K562 (cell line): ENCODE measurements around the gene LRCH1. TPM values are rescaled to one million over a fixed set of nuclear protein-coding genes. Genes with fewer than 3 reads are reported as not detected.

ENCODE experiments used
- ATAC-seq: fragments of 200-7000 bp; cut with Tn5 transposase; 3 replicates; pipeline ENCODE4 v1.9.1; 2020; ENCODE audit warnings: moderate library complexity
- BruUV-seq: library from RNA; stranded (reverse); fragments of 400-500 nt; replicated peaks from 2 replicates; lab custom pipeline; 2021; lab: Mats Ljungman, UMichigan
- CTCF ChIA-PET: fragments of 300-600 bp; formaldehyde crosslinking; extraction: SDS; loops from one replicate; lab custom pipeline; 2021; ENCODE audit warnings: low intra/inter-chr PET ratio; lab: Yijun Ruan, JAX
- POLR2A ChIA-PET: fragments of 300-600, 350-650 bp; sonication (Branson Sonifier 250); formaldehyde crosslinking; extraction: SDS; loops from one replicate; lab custom pipeline; 2021; ENCODE audit warnings: antibody characterized with exemption, inconsistent platforms; lab: Yijun Ruan, JAX
- DNase-seq, 4 experiments: peaks; one replicate each; pipeline versions ENCODE4 v3.0.0 to v3.0.0-alpha.2; 2011 to 2018; ENCODE audit warnings: low spot score in 3 of 4, mixed read lengths in 3 of 4; ENCODE audit errors: extremely low read depth in 1 of 4
- FAIRE-seq: peaks from 2 replicates; lab custom pipeline; 2011; peaks lifted over from hg19 to GRCh38; lab: Jason Lieb, UNC
- H2AFZ ChIP-seq: 2 replicates; pipeline ENCODE4 v1.6.0; 2011; ENCODE audit warnings: low read depth, low read length, control low read depth, inconsistent platforms
- H3K27ac ChIP-seq: fragments of 200-600 bp; 3 replicates; pipeline ENCODE4 v1.8.0; 2011; ENCODE audit warnings: low read depth, mild to moderate bottlenecking, control low read depth, inconsistent platforms, low read length, moderate library complexity, mixed read lengths; ENCODE audit errors: extremely low read depth
- H3K27me3 ChIP-seq, 2 experiments: fragments of 300-600 bp in 1 of 2; 2 replicates in 1 of 2; 3 replicates in 1 of 2; pipeline versions ENCODE4 v1.6.0 to v1.8.0; 2011; ENCODE audit warnings: inconsistent platforms in 2 of 2, low read length in 2 of 2, mild to moderate bottlenecking in 1 of 2, mixed read lengths in 1 of 2, moderate library complexity in 1 of 2; ENCODE audit not compliant: control insufficient read depth in 2 of 2, insufficient read depth in 2 of 2
- H3K36me3 ChIP-seq: fragments of 300-600 bp; 3 replicates; pipeline ENCODE4 v1.8.0; 2011; ENCODE audit warnings: mild to moderate bottlenecking, low read length, inconsistent platforms; ENCODE audit not compliant: control insufficient read depth, insufficient read depth
- H3K4me1 ChIP-seq, 2 experiments: fragments of 200-600 bp in 1 of 2; replicated peaks in 1 of 2; 2 replicates in 1 of 2; 3 replicates in 1 of 2; pipeline versions ENCODE4 v1.5.1 to v1.8.0; 2011; ENCODE audit warnings: inconsistent platforms in 2 of 2, low read length in 2 of 2, mild to moderate bottlenecking in 1 of 2, mixed read lengths in 1 of 2, moderate library complexity in 1 of 2; ENCODE audit not compliant: control insufficient read depth in 2 of 2, insufficient read depth in 2 of 2
- H3K4me2 ChIP-seq: 2 replicates; pipeline ENCODE4 v1.6.1; 2011; ENCODE audit warnings: low read length, control low read depth, inconsistent platforms, mixed read lengths; ENCODE audit not compliant: insufficient read depth
- H3K4me3 ChIP-seq: fragments of 200-600 bp; sonication (generic), shearing (Covaris generic); 2 replicates; pipeline ENCODE4 v1.5.1; 2016; ENCODE audit warnings: control low read depth, inconsistent platforms
- H3K79me2 ChIP-seq: fragments of 200-600 bp; 3 replicates; pipeline ENCODE4 v1.8.0; 2011; ENCODE audit warnings: low read length, inconsistent platforms; ENCODE audit not compliant: control insufficient read depth, insufficient read depth
- H3K9ac ChIP-seq, 2 experiments: 2 replicates each; pipeline versions ENCODE4 v1.6.0 to v1.6.1; 2011; ENCODE audit warnings: low read depth in 2 of 2, low read length in 2 of 2, control low read depth in 1 of 2, inconsistent platforms in 1 of 2, mild to moderate bottlenecking in 1 of 2, mixed read lengths in 1 of 2; ENCODE audit not compliant: insufficient read depth in 1 of 2
- H3K9me1 ChIP-seq: one replicate; pipeline ENCODE4 v1.6.0; 2011; ENCODE audit warnings: inconsistent platforms, mild to moderate bottlenecking, low read length, moderate library complexity; ENCODE audit not compliant: control insufficient read depth, insufficient read depth
- H3K9me3 ChIP-seq: replicated peaks from 2 replicates; pipeline ENCODE4 v1.5.1; 2011; ENCODE audit warnings: low read depth, low read length, inconsistent platforms; ENCODE audit not compliant: control insufficient read depth, insufficient read depth
- H4K20me1 ChIP-seq: replicated peaks from 2 replicates; pipeline ENCODE4 v1.6.1; 2011; ENCODE audit warnings: low read length, inconsistent platforms, mixed read lengths; ENCODE audit not compliant: control insufficient read depth, insufficient read depth
- CTBP1 ChIP-seq: fragments of 450-650 bp; IDR thresholded peaks from 2 replicates; pipeline ENCODE4 v1.6.1; 2016; ENCODE audit warnings: borderline replicate concordance
- DNMT1 ChIP-seq: fragments of 450-650 bp; IDR thresholded peaks from 2 replicates; pipeline ENCODE4 v1.6.1; 2016; ENCODE audit warnings: antibody characterized with exemption, mild to moderate bottlenecking
- GTF2E2 ChIP-seq: fragments of 200-800 bp; sonication (Bioruptor generic); IDR thresholded peaks from 2 replicates; pipeline ENCODE4 v1.6.1; 2016; ENCODE audit warnings: missing genetic modification characterization, missing compliant biosample characterization
- HDAC8 ChIP-seq: fragments of 450-650 bp; IDR thresholded peaks from 2 replicates; pipeline ENCODE4 v1.6.1; 2016; ENCODE audit warnings: mild to moderate bottlenecking, missing genetic modification characterization, moderate library complexity, missing compliant biosample characterization
- HLTF ChIP-seq: fragments of 450-650 bp; IDR thresholded peaks from 2 replicates; pipeline ENCODE4 v1.6.1; 2016
- HMG20A ChIP-seq: fragments of 450-650 bp; formaldehyde crosslinking; conservative IDR thresholded peaks from 2 replicates; pipeline ENCODE4 v1.4.0; 2020; ENCODE audit warnings: mild to moderate bottlenecking, mixed read lengths
- MCM5 ChIP-seq: fragments of 450-650 bp; IDR thresholded peaks from 2 replicates; pipeline ENCODE4 v1.6.1; 2016; ENCODE audit warnings: low read depth
- POLR2B ChIP-seq: fragments of 450-650 bp; IDR thresholded peaks from 2 replicates; pipeline ENCODE4 v1.6.1; 2018; ENCODE audit warnings: low read depth; ENCODE audit not compliant: partially characterized antibody
- YY1 ChIP-seq, 3 experiments: IDR thresholded peaks; 2 replicates each; pipeline ENCODE4 v1.6.1; 2011; ENCODE audit warnings: low read length in 2 of 3, mild to moderate bottlenecking in 2 of 3, moderate library complexity in 2 of 3, borderline replicate concordance in 1 of 3, control low read depth in 1 of 3, low read depth in 1 of 3; ENCODE audit not compliant: insufficient read depth in 3 of 3, insufficient replicate concordance in 2 of 3, control insufficient read depth in 1 of 3, insufficient read length in 1 of 3; ENCODE audit errors: extremely low read depth in 1 of 3
- ZBTB8A ChIP-seq: fragments of 450-650 bp; IDR thresholded peaks from 2 replicates; pipeline ENCODE4 v1.6.1; 2018; ENCODE audit warnings: mild to moderate bottlenecking, moderate library complexity; ENCODE audit not compliant: partially characterized antibody
- ZFX ChIP-seq: sonication (generic); formaldehyde crosslinking; IDR thresholded peaks from 2 replicates; pipeline ENCODE4 v1.8.0; 2022; ENCODE audit warnings: mild to moderate bottlenecking, missing genetic modification reagents, moderate library complexity
- ZNF584 ChIP-seq: fragments of 200-800 bp; sonication (Bioruptor generic); IDR thresholded peaks from 2 replicates; pipeline ENCODE4 v1.6.1; 2016; ENCODE audit warnings: low read depth, mild to moderate bottlenecking, missing genetic modification characterization, missing compliant biosample characterization
- in situ Hi-C: fragments of 300-500 bp; cut with MboI; formaldehyde crosslinking; loops from 4 replicates; pipeline ENCODE4 v1.15.0; 2018; ENCODE audit warnings: inconsistent platforms, mixed read lengths
- intact Hi-C: fragments of 100-400 bp; cut with micrococcal nuclease; formaldehyde crosslinking; loops from 2 replicates; pipeline ENCODE4 v1.14.2; 2022
- polyA plus RNA-seq, 8 experiments: library from polyadenylated mRNA; depleted of rRNA in 4 of 8; stranded (reverse) in 5 of 8; unstranded in 3 of 8; fragments of >200 nt; fragmentation: Nextera tagmentation in 2 of 8; fragmentation: Illumina TruSeq in 1 of 8; extraction: Ambion mirVana in 2 of 8; extraction: Trizol in 1 of 8; gene quantifications; 2 replicates each; pipeline versions ENCODE4 v1.2.1 to v1.2.3, GENCODE V29; 2011 to 2014; ENCODE audit warnings: inconsistent platforms in 1 of 8, missing spikeins in 1 of 8
- total RNA-seq, 7 experiments: library from RNA; depleted of rRNA in 6 of 7; stranded (reverse); fragments of >200 nt in 6 of 7; fragmentation: Illumina TruSeq in 2 of 7; extraction: Trizol in 2 of 7; gene quantifications; 2 replicates each; pipeline versions ENCODE4 v1.2.1 to v1.2.3, GENCODE V29; 2011 to 2021; ENCODE audit warnings: low replicate concordance in 1 of 7
- TF ChIP-seq, protein P1 (sequence below): fragments of 450-650 bp; IDR thresholded peaks from 2 replicates; pipeline ENCODE4 v1.6.1; 2018; ENCODE audit not compliant: partially characterized antibody
- TF ChIP-seq, protein P2 (sequence below): fragments of 200-400 bp; formaldehyde crosslinking; IDR thresholded peaks from 2 replicates; pipeline ENCODE4 v1.6.1; 2017; ENCODE audit warnings: mild to moderate bottlenecking, low read depth, low read length, moderate library complexity
- TF ChIP-seq, protein P3 (sequence below): fragments of 250-450 bp; sonication (Bioruptor Pico); IDR thresholded peaks from 2 replicates; pipeline ENCODE4 v1.8.0; 2021; ENCODE audit warnings: moderate library complexity, mild to moderate bottlenecking, inconsistent platforms
- TF ChIP-seq, protein P4 (sequence below): fragments of 250-450 bp; sonication (Bioruptor Pico); IDR thresholded peaks from 2 replicates; pipeline ENCODE4 v1.8.0; 2021; ENCODE audit warnings: moderate library complexity, mild to moderate bottlenecking, inconsistent platforms

LRCH1 gene
- total and polyA plus RNA-seq, 9 of the 15 experiments (the other 6 are each of a cell fraction or from before 2014, with no cell fraction given): 1.1 to 6.8 (median 3.7) TPM

DNA sequence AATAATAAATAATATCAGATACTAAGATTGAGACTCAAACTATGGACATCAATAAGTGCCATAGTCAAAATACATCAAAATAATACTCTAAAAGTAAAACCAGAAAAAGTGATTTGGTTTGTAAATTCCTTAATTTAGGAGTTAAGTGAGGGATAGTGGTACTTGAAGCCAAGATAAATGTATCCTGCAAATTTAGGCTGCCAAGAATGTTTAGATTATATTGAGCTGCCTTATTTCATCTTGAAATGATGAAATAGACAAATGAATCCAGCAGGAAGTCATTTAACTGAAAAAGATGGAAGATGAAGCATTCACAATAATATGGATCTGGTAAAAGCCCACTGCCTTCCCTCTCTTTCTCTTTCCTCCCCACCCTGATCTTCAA lies 112.3 kb downstream of the LRCH1 start:
- intact Hi-C loops (no loop called here), in situ Hi-C loops (no loop called here)
- Histone ChIP-seq H3K9ac (no peak overlapping the region), H3K27ac (no peak overlapping the region), H3K9me1 (no peaks in the 10 kb centered on the region), H3K9me3 (no peaks in the 10 kb centered on the region), H3K4me1 (no peaks in the 10 kb centered on the region), H3K36me3 (no peaks in the 10 kb centered on the region), H3K79me2 (no peaks in the 10 kb centered on the region), H3K4me3 (no peak overlapping the region), H4K20me1 (no peaks in the 10 kb centered on the region), H3K4me2 (no peak overlapping the region), H2AFZ (no peak overlapping the region), H3K27me3 (no peaks in the 10 kb centered on the region)
- ATAC-seq: no peak
- FAIRE-seq: no peak
- BruUV-seq: no TSS peak
- ChIA-PET CTCF (no interaction called here), POLR2A (no interaction called here)
- DNase-seq: no peak
- TF ChIP-seq ZNF584 (CRISPR knock-in tag) (no peak), POLR2B (no peak), YY1 (IDR thresholded peaks at IDR 0.05; ENCODE audit: borderline replicate concordance in 1 of 3, control insufficient read depth in 1 of 3, extremely low read depth in 1 of 3, insufficient read depth in 3 of 3, insufficient read length in 1 of 3, insufficient replicate concordance in 2 of 3, low read depth in 1 of 3, low read length in 2 of 3) (no peak), HLTF (no peak), CTBP1 (no peak), DNMT1 (no peak), GTF2E2 (tag) (no peak), HMG20A (CRISPR knock-in tag) (no peak), MCM5 (no peak), ZFX (no peak), HDAC8 (no peak), ZBTB8A (no peak)
- TF ChIP-seq, protein P1, sequence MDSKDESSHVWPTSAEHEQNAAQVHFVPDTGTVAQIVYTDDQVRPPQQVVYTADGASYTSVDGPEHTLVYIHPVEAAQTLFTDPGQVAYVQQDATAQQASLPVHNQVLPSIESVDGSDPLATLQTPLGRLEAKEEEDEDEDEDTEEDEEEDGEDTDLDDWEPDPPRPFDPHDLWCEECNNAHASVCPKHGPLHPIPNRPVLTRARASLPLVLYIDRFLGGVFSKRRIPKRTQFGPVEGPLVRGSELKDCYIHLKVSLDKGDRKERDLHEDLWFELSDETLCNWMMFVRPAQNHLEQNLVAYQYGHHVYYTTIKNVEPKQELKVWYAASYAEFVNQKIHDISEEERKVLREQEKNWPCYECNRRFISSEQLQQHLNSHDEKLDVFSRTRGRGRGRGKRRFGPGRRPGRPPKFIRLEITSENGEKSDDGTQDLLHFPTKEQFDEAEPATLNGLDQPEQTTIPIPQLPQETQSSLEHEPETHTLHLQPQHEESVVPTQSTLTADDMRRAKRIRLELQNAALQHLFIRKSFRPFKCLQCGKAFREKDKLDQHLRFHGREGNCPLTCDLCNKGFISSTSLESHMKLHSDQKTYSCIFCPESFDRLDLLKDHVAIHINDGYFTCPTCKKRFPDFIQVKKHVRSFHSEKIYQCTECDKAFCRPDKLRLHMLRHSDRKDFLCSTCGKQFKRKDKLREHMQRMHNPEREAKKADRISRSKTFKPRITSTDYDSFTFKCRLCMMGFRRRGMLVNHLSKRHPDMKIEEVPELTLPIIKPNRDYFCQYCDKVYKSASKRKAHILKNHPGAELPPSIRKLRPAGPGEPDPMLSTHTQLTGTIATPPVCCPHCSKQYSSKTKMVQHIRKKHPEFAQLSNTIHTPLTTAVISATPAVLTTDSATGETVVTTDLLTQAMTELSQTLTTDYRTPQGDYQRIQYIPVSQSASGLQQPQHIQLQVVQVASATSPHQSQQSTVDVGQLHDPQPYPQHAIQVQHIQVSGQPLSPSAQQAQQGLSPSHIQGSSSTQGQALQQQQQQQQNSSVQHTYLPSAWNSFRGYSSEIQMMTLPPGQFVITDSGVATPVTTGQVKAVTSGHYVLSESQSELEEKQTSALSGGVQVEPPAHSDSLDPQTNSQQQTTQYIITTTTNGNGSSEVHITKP: no peak
- TF ChIP-seq, protein P2, sequence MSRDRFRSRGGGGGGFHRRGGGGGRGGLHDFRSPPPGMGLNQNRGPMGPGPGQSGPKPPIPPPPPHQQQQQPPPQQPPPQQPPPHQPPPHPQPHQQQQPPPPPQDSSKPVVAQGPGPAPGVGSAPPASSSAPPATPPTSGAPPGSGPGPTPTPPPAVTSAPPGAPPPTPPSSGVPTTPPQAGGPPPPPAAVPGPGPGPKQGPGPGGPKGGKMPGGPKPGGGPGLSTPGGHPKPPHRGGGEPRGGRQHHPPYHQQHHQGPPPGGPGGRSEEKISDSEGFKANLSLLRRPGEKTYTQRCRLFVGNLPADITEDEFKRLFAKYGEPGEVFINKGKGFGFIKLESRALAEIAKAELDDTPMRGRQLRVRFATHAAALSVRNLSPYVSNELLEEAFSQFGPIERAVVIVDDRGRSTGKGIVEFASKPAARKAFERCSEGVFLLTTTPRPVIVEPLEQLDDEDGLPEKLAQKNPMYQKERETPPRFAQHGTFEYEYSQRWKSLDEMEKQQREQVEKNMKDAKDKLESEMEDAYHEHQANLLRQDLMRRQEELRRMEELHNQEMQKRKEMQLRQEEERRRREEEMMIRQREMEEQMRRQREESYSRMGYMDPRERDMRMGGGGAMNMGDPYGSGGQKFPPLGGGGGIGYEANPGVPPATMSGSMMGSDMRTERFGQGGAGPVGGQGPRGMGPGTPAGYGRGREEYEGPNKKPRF: no peak
- TF ChIP-seq, protein P3, sequence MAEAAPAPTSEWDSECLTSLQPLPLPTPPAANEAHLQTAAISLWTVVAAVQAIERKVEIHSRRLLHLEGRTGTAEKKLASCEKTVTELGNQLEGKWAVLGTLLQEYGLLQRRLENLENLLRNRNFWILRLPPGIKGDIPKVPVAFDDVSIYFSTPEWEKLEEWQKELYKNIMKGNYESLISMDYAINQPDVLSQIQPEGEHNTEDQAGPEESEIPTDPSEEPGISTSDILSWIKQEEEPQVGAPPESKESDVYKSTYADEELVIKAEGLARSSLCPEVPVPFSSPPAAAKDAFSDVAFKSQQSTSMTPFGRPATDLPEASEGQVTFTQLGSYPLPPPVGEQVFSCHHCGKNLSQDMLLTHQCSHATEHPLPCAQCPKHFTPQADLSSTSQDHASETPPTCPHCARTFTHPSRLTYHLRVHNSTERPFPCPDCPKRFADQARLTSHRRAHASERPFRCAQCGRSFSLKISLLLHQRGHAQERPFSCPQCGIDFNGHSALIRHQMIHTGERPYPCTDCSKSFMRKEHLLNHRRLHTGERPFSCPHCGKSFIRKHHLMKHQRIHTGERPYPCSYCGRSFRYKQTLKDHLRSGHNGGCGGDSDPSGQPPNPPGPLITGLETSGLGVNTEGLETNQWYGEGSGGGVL: no peak
- TF ChIP-seq, protein P4, sequence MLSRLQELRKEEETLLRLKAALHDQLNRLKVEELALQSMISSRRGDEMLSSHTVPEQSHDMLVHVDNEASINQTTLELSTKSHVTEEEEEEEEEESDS: no peak
